ENCODE data around the gene AKAP5. TPM values are rescaled to one million over a fixed set of nuclear protein-coding genes. Genes with fewer than 3 reads are reported as not detected.

Gene AKAP5
- total and polyA plus RNA-seq, 2 experiments from 2014 or later = 1.0 to 3.4 TPM

- TF ChIP-seq STAT1 (IDR thresholded peaks at IDR 0.05; ENCODE audit: unreplicated experiment) (no peak), CTCF (conservative IDR thresholded peaks at IDR 0.05; ENCODE audit: low read depth in 2 of 2) (no peak), REST (IDR thresholded peaks at IDR 0.05; ENCODE audit: unreplicated experiment) (no peak), EZH2phosphoT487 (IDR thresholded peaks at IDR 0.05; ENCODE audit: unreplicated experiment) (no peak), NANOG (IDR thresholded peaks at IDR 0.05; ENCODE audit: borderline replicate concordance) (no peak)
Measured at GRCh38 chr14:64423987-64424386, 41.3 kb upstream of the AKAP5 start (continued).

GRCh38 chr14:64434528-64434927, 30.8 kb upstream of the AKAP5 start:
- no peaks in the 10 kb centered on the region for H3K4me1 Mint-ChIP-seq
- Histone ChIP-seq H3K4me3 (no peak overlapping the region), H3K4me2 (no peak overlapping the region), H3K9me2 (ENCODE audit: insufficient read depth) (no peaks in the 10 kb centered on the region), H3K27me3 (ENCODE audit: insufficient read depth) (no peaks in the 10 kb centered on the region), H3F3A (replicated peaks; ENCODE audit: low read depth) (peaks cover 15% of the 10 kb centered on the region), H3K27ac (ENCODE audit: low read depth) (no peak overlapping the region), H3K79me2 (replicated peaks; ENCODE audit: insufficient read depth) (peaks cover 10% of the 10 kb centered on the region; the same call in 1 of the 2 replicates), H3K4me1 (ENCODE audit: insufficient read depth) (no peaks in the 10 kb centered on the region), H4K20me1 (replicated peaks; ENCODE audit: insufficient read depth) (no peaks in the 10 kb centered on the region; the same call in none of the 2 replicates), H2AFZ (no peak overlapping the region), H3K36me3 (ENCODE audit: insufficient read depth) (peaks cover 88% of the 10 kb centered on the region)
- DNase-seq (ENCODE audit: low spot score) (no peak), ATAC-seq (no peak)
- H3K9me3 Mint-ChIP-seq = no peaks in the 10 kb centered on the region
- peaks cover 6% of the 10 kb centered on the region for H3K27me3 Mint-ChIP-seq (ENCODE audit: insufficient read depth, low read depth, poor library complexity)
- no peak overlapping the region for H3K27ac Mint-ChIP-seq
- peaks cover 91% of the 10 kb centered on the region for H3K36me3 Mint-ChIP-seq (ENCODE audit: low read depth)
- H3K4me3 Mint-ChIP-seq = no peak overlapping the region
- TF ChIP-seq EZH2 (IDR thresholded peaks at IDR 0.05; ENCODE audit: low read depth, unreplicated experiment) (no peak), ZNF114 (CRISPR knock-in tag; IDR thresholded peaks at IDR 0.05) (no peak), JUNB (IDR thresholded peaks at IDR 0.05; ENCODE audit: unreplicated experiment) (no peak), NANOG (IDR thresholded peaks at IDR 0.05; ENCODE audit: borderline replicate concordance) (no peak), EZH2phosphoT487 (IDR thresholded peaks at IDR 0.05; ENCODE audit: unreplicated experiment) (no peak), CTCF (conservative IDR thresholded peaks at IDR 0.05; ENCODE audit: low read depth in 2 of 2) (no peak), POLR2AphosphoS5 (IDR thresholded peaks at IDR 0.05; ENCODE audit: low read depth) (no peak), STAT1 (IDR thresholded peaks at IDR 0.05; ENCODE audit: unreplicated experiment) (no peak), ZNF331 (CRISPR knock-in tag; IDR thresholded peaks at IDR 0.05; ENCODE audit: low read depth) (no peak), ZNF462 (CRISPR knock-in tag; IDR thresholded peaks at IDR 0.05) (no peak)
